Fibroblast of skin of right quadriceps (primary cell): Measurements from ENCODE around the gene VKORC1L1.
"Not testable (repeated sequence)": the region's sequence is repeated elsewhere in the genome, so short reads cannot be mapped to it uniquely, and the experiment has no call there.

Experiments
- DNase-seq: peaks from one replicate; pipeline ENCODE4 v3.0.0-alpha.2; 2013

VKORC1L1 gene

GRCh38 chr7:65872776-65873581, at the start of gene VKORC1L1:
Gene VKORC1L1 (plus strand): TSS chr7:65873074. CDS start chr7:65873372, 298 bp downstream.
- DNase-seq: peak; percentile 94

- no peak for DNase-seq
These were observed 45.5 kb upstream of the VKORC1L1 start for GRCh38 chr7:65827366-65827765.

GRCh38 chr7:65832281-65832680, 40.6 kb upstream of the VKORC1L1 start:
- peak; percentile 29 for DNase-seq

- DNase-seq: not testable (repeated sequence)
These were observed 36.2 kb upstream of the VKORC1L1 start for GRCh38 chr7:65836684-65837083.

GRCh38 chr7:65837541-65837956, 35.3 kb upstream of the VKORC1L1 start:
- DNase-seq: peak; percentile 32

- no peak for DNase-seq
These were observed 33.0 kb upstream of the VKORC1L1 start for GRCh38 chr7:65839846-65840245.

GRCh38 chr7:65840446-65840845, 32.4 kb upstream of the VKORC1L1 start:
- DNase-seq: no peak

GRCh38 chr7:65843616-65844015, 29.3 kb upstream of the VKORC1L1 start:
- not testable (repeated sequence) for DNase-seq

- no peak for DNase-seq
These were observed 26.8 kb upstream of the VKORC1L1 start for GRCh38 chr7:65846008-65846570.

- DNase-seq: not testable (repeated sequence)
These were observed 19.4 kb upstream of the VKORC1L1 start for GRCh38 chr7:65853426-65853825.

GRCh38 chr7:65853892-65854291, 19.0 kb upstream of the VKORC1L1 start:
- DNase-seq: not testable (repeated sequence)

- DNase-seq: not testable (repeated sequence)
These were observed 15.5 kb upstream of the VKORC1L1 start for GRCh38 chr7:65857321-65857894.

GRCh38 chr7:65858660-65859059, 14.2 kb upstream of the VKORC1L1 start:
- not testable (repeated sequence) for DNase-seq

GRCh38 chr7:65866244-65866643, 6.6 kb upstream of the VKORC1L1 start:
- not testable (repeated sequence) for DNase-seq

GRCh38 chr7:65867681-65868080, 5.2 kb upstream of the VKORC1L1 start:
- DNase-seq: not testable (repeated sequence)

- peak; percentile 61 for DNase-seq
These were observed 3.6 kb upstream of the VKORC1L1 start for GRCh38 chr7:65869312-65869711.

GRCh38 chr7:65871451-65871850, 1.4 kb upstream of the VKORC1L1 start:
- DNase-seq: not testable (repeated sequence)

- not testable (repeated sequence) for DNase-seq
These were observed 814 bp downstream of the VKORC1L1 start for GRCh38 chr7:65873582-65874193.

- not testable (repeated sequence) for DNase-seq
These were observed 2.8 kb downstream of the VKORC1L1 start for GRCh38 chr7:65875715-65876114.

- DNase-seq: not testable (repeated sequence)
These were observed 6.6 kb downstream of the VKORC1L1 start for GRCh38 chr7:65879292-65880153.

- not testable (repeated sequence) for DNase-seq
These were observed 7.4 kb downstream of the VKORC1L1 start for GRCh38 chr7:65880242-65880641.

GRCh38 chr7:65884983-65885382, 12.1 kb downstream of the VKORC1L1 start:
- DNase-seq: not testable (repeated sequence)
